Kidney (tissue), 14 donors: ENCODE measurements around the gene GRAMD1A. TPM values are rescaled to one million over a fixed set of nuclear protein-coding genes. Genes with fewer than 3 reads are reported as not detected.

Source experiments
- DNase-seq, 5 donors: peaks; one replicate each; pipeline ENCODE4 v3.0.0-alpha.2; 2013 to 2020
- FAIRE-seq: peaks from 2 replicates; lab custom pipeline; 2012; peaks lifted over from hg19 to GRCh38; lab: Jason Lieb, UNC
- H3K27ac ChIP-seq, 2 donors: one replicate each; pipeline ENCODE4 v1.7.0; 2013; ENCODE audit warnings: low read depth in 2 of 2, low read length in 2 of 2, inconsistent platforms in 1 of 2
- H3K27me3 ChIP-seq: one replicate; pipeline ENCODE4 v1.7.1; 2013; ENCODE audit warnings: low read length, inconsistent platforms; ENCODE audit not compliant: control insufficient read depth, insufficient read depth
- H3K36me3 ChIP-seq, 3 donors: one replicate each; pipeline versions ENCODE4 v1.7.0 to v1.7.1; 2013; ENCODE audit warnings: low read length in 3 of 3, control low read depth in 1 of 3, inconsistent platforms in 1 of 3; ENCODE audit not compliant: insufficient read depth in 3 of 3, control insufficient read depth in 2 of 3
- H3K4me1 ChIP-seq, 3 donors: one replicate each; pipeline versions ENCODE4 v1.7.0 to v1.7.1; 2013; ENCODE audit warnings: low read length in 3 of 3, inconsistent platforms in 1 of 3, low read depth in 1 of 3; ENCODE audit not compliant: control insufficient read depth in 2 of 3, insufficient read depth in 2 of 3
- H3K4me3 ChIP-seq, 3 donors: one replicate each; pipeline versions ENCODE4 v1.7.0 to v1.8.1; 2013; ENCODE audit warnings: low read length in 3 of 3, control low read depth in 1 of 3, inconsistent platforms in 1 of 3
- H3K9ac ChIP-seq, 3 donors: one replicate each; pipeline versions ENCODE4 v1.7.0 to v1.7.1; 2013; ENCODE audit warnings: low read length in 3 of 3, control low read depth in 1 of 3, inconsistent platforms in 1 of 3
- H3K9me3 ChIP-seq, 3 donors: one replicate each; pipeline versions ENCODE4 v1.7.0 to v1.7.1; 2013; ENCODE audit warnings: low read length in 3 of 3, control low read depth in 1 of 3, inconsistent platforms in 1 of 3; ENCODE audit not compliant: control insufficient read depth in 2 of 3, insufficient read depth in 1 of 3
- intact Hi-C: fragments of 100-400 bp; cut with DNase I; formaldehyde crosslinking; loops from one replicate; pipeline ENCODE4 v1.11.1; 2022
- polyA plus RNA-seq: library from polyadenylated mRNA; stranded (reverse); fragments of 350-450 nt; fragmentation: Illumina TruSeq; extraction: RNeasy Lipid Tissue Mini Kit (QIAGEN cat#74804); gene quantifications from one replicate; pipeline ENCODE4 v1.2.3, GENCODE V29; 2014; ENCODE audit warnings: low read depth, low replicate concordance; ENCODE audit not compliant: insufficient read depth
- total RNA-seq: library from RNA; stranded (reverse); fragmentation: NEBNext Ultra II Directional; extraction: Animal tissue kit (Norgen Biotek cat#: 25700); gene quantifications from one replicate; pipeline ENCODE4 v1.2.1, GENCODE V29; 2021
- TF ChIP-seq, protein P1 (sequence below): IDR thresholded peaks from 3 replicates; pipeline ENCODE4 v1.5.1; 2012; ENCODE audit warnings: mild to moderate bottlenecking, moderate library complexity, borderline replicate concordance; ENCODE audit not compliant: insufficient read depth; ENCODE audit errors: extremely low read depth
- donor health status: control.
- donor health status: control.
- donor health status: control.
- donor health status: control.
- donor health status: control.
- donor health status: DM: yes; HTN: yes; CAD: no.
- donor health status: Normal renal cell carcinoma (clear cell type).

Gene GRAMD1A
- total and polyA plus RNA-seq, 2 donors from 2014 or later, result 29.8 to 87.3 TPM

DNA sequence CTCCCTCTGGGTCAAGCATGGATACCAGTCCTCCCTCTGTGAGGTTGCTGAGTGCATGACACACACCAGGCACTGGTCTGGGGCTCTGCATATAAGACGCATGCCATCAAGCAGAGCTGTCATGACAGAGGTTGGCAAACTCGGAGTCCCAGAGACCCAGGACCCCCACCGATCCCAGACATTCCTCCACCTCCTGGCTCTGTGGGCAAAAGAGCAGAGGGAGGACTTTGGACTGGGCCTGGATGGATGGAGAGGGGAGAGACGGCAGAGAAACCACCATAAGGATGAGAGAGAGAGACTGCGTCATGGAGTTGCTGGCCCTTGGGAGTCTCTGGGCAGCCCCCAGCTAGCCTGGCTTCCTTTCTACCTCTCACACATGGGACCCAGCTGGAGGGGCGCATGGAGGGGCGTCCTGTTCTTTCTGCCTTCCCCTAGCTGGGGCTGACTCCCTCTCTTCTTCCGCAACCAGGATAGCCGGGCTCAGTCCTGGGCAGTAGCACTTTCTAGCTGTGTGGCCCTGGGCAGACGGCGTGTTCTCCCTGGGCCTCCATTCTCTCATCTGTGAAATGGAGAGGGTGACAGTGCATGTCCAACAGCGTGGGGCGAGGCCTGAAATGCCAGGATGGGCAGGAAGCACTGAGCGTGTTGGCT, 43.0 kb downstream of the GRAMD1A start:
- H3K27ac ChIP-seq, result peak overlapping the region; percentile 94 to 97
- FAIRE-seq (no peak), DNase-seq (peak in 3 of 5 donors; percentile 20 to 53 (median 45))
- H3K27me3 ChIP-seq, result no peaks in the 10 kb centered on the region
- peak overlapping the region in 2 of 3 donors; percentile 62 to 71 for H3K4me3 ChIP-seq
- H3K4me1 ChIP-seq, result peaks cover 0 to 52% (median 25%) of the 10 kb centered on the region in 3 donors
- TF ChIP-seq, protein P1, sequence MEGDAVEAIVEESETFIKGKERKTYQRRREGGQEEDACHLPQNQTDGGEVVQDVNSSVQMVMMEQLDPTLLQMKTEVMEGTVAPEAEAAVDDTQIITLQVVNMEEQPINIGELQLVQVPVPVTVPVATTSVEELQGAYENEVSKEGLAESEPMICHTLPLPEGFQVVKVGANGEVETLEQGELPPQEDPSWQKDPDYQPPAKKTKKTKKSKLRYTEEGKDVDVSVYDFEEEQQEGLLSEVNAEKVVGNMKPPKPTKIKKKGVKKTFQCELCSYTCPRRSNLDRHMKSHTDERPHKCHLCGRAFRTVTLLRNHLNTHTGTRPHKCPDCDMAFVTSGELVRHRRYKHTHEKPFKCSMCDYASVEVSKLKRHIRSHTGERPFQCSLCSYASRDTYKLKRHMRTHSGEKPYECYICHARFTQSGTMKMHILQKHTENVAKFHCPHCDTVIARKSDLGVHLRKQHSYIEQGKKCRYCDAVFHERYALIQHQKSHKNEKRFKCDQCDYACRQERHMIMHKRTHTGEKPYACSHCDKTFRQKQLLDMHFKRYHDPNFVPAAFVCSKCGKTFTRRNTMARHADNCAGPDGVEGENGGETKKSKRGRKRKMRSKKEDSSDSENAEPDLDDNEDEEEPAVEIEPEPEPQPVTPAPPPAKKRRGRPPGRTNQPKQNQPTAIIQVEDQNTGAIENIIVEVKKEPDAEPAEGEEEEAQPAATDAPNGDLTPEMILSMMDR, result no peak
- peak overlapping the region in 1 of 3 donors; percentile 69 for H3K9ac ChIP-seq
- no peaks in the 10 kb centered on the region for H3K36me3 ChIP-seq
- intact Hi-C loops, result no loop called here
- H3K9me3 ChIP-seq, result no peaks in the 10 kb centered on the region

GRCh38 chr19:35043906-35044305, 43.8 kb downstream of the GRAMD1A start:
- H3K27ac ChIP-seq, result peak overlapping the region; percentile 16 to 97
- peak overlapping the region in 2 of 3 donors; percentile 62 to 71 for H3K4me3 ChIP-seq

DNA sequence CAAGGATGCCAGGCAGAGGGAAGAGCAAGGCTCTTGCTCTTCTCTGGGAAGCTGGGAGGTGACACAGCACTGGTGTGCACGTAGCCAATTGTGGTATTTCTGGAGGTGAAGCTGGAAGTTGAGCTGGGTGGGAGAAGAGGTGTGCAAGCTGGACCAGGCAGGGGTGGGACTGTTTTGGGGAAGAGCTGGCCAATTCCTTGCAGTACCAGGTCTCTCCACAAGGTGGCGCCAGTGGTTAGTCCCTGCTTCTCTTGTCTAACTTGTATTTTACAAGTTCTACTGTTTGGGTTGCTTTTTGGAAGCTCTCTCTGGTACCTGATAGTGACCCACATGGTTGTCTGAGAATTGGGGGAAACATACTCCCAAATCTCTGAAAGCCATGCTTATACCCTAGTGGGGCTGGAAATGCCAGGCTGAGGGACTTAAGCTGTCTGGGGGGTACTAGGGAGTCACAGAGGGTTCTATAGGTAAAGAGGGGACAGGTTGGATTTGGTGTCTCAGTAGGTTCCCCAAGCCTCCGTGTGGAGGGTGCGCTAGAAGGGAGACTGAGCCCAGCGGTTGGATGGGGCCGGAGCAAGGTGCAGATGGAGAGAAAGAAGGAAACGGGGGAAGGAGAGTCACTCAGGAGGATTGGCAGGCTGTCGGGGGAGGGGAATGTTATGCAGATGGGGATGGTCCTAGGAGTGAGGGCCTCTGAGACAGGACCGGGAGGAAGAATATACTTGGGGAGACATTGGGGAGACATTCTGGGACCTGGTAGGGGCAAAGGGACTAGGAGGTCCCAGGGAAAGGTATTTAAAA, 44.4 kb downstream of the GRAMD1A start:
- peaks cover 0 to 3% (median 0%) of the 10 kb centered on the region in 3 donors for H3K36me3 ChIP-seq
- peak overlapping the region in 1 of 3 donors; percentile 69 for H3K9ac ChIP-seq
- intact Hi-C loops, result no loop called here
- H3K4me3 ChIP-seq, result peak overlapping the region in 2 of 3 donors; percentile 62 to 71
- H3K4me1 ChIP-seq, result peaks cover 0 to 51% (median 20%) of the 10 kb centered on the region in 3 donors
- peak overlapping the region; percentile 14 to 16 for H3K27ac ChIP-seq
- no peaks in the 10 kb centered on the region for H3K27me3 ChIP-seq
- no peak for FAIRE-seq
- no peaks in the 10 kb centered on the region for H3K9me3 ChIP-seq
- peak in 4 of 5 donors; percentile 56 to 78 (median 58) for DNase-seq
- TF ChIP-seq, protein P1, result peak; percentile 82

More at GRCh38 chr19:35043906-35044305, 43.8 kb downstream of the GRAMD1A start:
- no peaks in the 10 kb centered on the region for H3K36me3 ChIP-seq
- FAIRE-seq, result no peak
- peak overlapping the region in 1 of 3 donors; percentile 69 for H3K9ac ChIP-seq
- TF ChIP-seq, protein P1, result no peak
- intact Hi-C loops, result no loop called here
- H3K27me3 ChIP-seq, result no peaks in the 10 kb centered on the region
- DNase-seq, result peak in 1 of 5 donors; percentile 41
- no peaks in the 10 kb centered on the region for H3K9me3 ChIP-seq
- H3K4me1 ChIP-seq, result peaks cover 0 to 51% (median 26%) of the 10 kb centered on the region in 3 donors
